Dedifferentiated amniotic fluid mesenchymal stem cell (primary cell): Measurements from ENCODE around the gene SRMS.
A peak's percentile ranks its signal among the peaks of the same experiment; 100 is the strongest.
"Not testable (repeated sequence)": the region's sequence is repeated elsewhere in the genome, so short reads cannot be mapped to it uniquely, and the experiment has no call there.

Experiments used
- DNase-seq: peaks from one replicate; pipeline ENCODE4 v3.0.0-alpha.2; 2016; ENCODE audit errors: extremely low spot score

The SRMS gene

GRCh38 chr20:63522091-63522868 is 25.3 kb downstream of the SRMS start:
- DNase-seq = no peak

GRCh38 chr20:63521602-63522001 is 25.9 kb downstream of the SRMS start:
- DNase-seq = no peak

- peak; percentile 39 for DNase-seq
Observed at GRCh38 chr20:63520934-63521601, 26.5 kb downstream of the SRMS start.

GRCh38 chr20:63520504-63520933 is 27.0 kb downstream of the SRMS start, which contains the start of gene PPDPF:
Gene PPDPF, plus strand, starts transcription at chr20:63520765. Its CDS starts 544 bp downstream, at chr20:63521309.
- DNase-seq = peak; percentile 59

GRCh38 chr20:63519668-63520503 is 27.7 kb downstream of the SRMS start:
- no peak for DNase-seq

- no peak for DNase-seq
Observed at GRCh38 chr20:63518946-63519667, 28.4 kb downstream of the SRMS start.

- no peak for DNase-seq
Observed at GRCh38 chr20:63518351-63518861, 29.1 kb downstream of the SRMS start.

GRCh38 chr20:63517376-63518309 is 29.9 kb downstream of the SRMS start:
- DNase-seq = no peak

- DNase-seq = not testable (repeated sequence)
Observed at GRCh38 chr20:63514520-63514919, 33.0 kb downstream of the SRMS start.

- DNase-seq = no peak
Observed at GRCh38 chr20:63513207-63513606, 34.3 kb downstream of the SRMS start.

GRCh38 chr20:63509088-63509564 is 38.4 kb downstream of the SRMS start:
- no peak for DNase-seq

GRCh38 chr20:63508072-63508768 is 39.3 kb downstream of the SRMS start:
- no peak for DNase-seq

- DNase-seq = no peak
Observed at GRCh38 chr20:63507083-63507743, 40.3 kb downstream of the SRMS start.

GRCh38 chr20:63505723-63506122 is 41.8 kb downstream of the SRMS start:
- DNase-seq = no peak

- no peak for DNase-seq
Observed at GRCh38 chr20:63505281-63505680, 42.3 kb downstream of the SRMS start.

GRCh38 chr20:63504642-63505041 is 42.9 kb downstream of the SRMS start:
- DNase-seq = no peak

GRCh38 chr20:63503524-63503923 is 44.0 kb downstream of the SRMS start:
- DNase-seq = no peak

- DNase-seq = no peak
Observed at GRCh38 chr20:63502671-63503172, 44.8 kb downstream of the SRMS start.
